ENCODE results near the gene SLC24A5.

The SLC24A5 gene

GRCh38 chr15:48119277-48119676, 1.5 kb upstream of the SLC24A5 start:
- DNase-seq, result no peak

- DNase-seq, result no peak
Observed at GRCh38 chr15:48121849-48122248, 1.1 kb downstream of the SLC24A5 start.

- DNase-seq, result no peak
Observed at GRCh38 chr15:48126667-48127355, 6.0 kb downstream of the SLC24A5 start.

GRCh38 chr15:48131324-48131723, 10.5 kb downstream of the SLC24A5 start:
- DNase-seq, result no peak

GRCh38 chr15:48132874-48133273, 12.1 kb downstream of the SLC24A5 start:
- no peak for DNase-seq

GRCh38 chr15:48143856-48144255, 23.1 kb downstream of the SLC24A5 start:
- no peak for DNase-seq

GRCh38 chr15:48144889-48145288, 24.1 kb downstream of the SLC24A5 start:
- no peak for DNase-seq

- DNase-seq, result no peak
Observed at GRCh38 chr15:48145923-48146322, 25.1 kb downstream of the SLC24A5 start.

- no peak for DNase-seq
Observed at GRCh38 chr15:48147358-48147757, 26.6 kb downstream of the SLC24A5 start.

- DNase-seq, result no peak
Observed at GRCh38 chr15:48149858-48150257, 29.1 kb downstream of the SLC24A5 start.

- DNase-seq, result no peak
Observed at GRCh38 chr15:48153526-48153925, 32.7 kb downstream of the SLC24A5 start.

GRCh38 chr15:48168616-48169015, 47.8 kb downstream of the SLC24A5 start:
- DNase-seq, result no peak

GRCh38 chr15:48170981-48171380, 50.2 kb downstream of the SLC24A5 start:
- DNase-seq, result no peak

- DNase-seq, result no peak
Observed at GRCh38 chr15:48175126-48175525, 54.3 kb downstream of the SLC24A5 start.

GRCh38 chr15:48176112-48176511, 55.3 kb downstream of the SLC24A5 start:
- no peak for DNase-seq

- DNase-seq, result no peak
Observed at GRCh38 chr15:48176957-48177356, 56.2 kb downstream of the SLC24A5 start.

GRCh38 chr15:48177383-48177765, 56.6 kb downstream of the SLC24A5 start:
- peak; percentile 19 for DNase-seq

- peak; percentile 43 for DNase-seq
Observed at GRCh38 chr15:48177766-48178647, 57.2 kb downstream of the SLC24A5 start, which contains the start of gene MYEF2. Gene MYEF2, minus strand, starts transcription at chr15:48178295. Its CDS starts 58 bp downstream, at chr15:48178237.

- DNase-seq, result peak; percentile 21
Observed at GRCh38 chr15:48178648-48178931, 57.8 kb downstream of the SLC24A5 start.

- DNase-seq, result no peak
Observed at GRCh38 chr15:48182749-48183148, 62.0 kb downstream of the SLC24A5 start.

GRCh38 chr15:48185529-48185928, 64.7 kb downstream of the SLC24A5 start:
- no peak for DNase-seq

- no peak for DNase-seq
Observed at GRCh38 chr15:48186271-48186670, 65.5 kb downstream of the SLC24A5 start.

GRCh38 chr15:48190932-48191573, 70.3 kb downstream of the SLC24A5 start:
- DNase-seq, result peak; percentile 23
